GM12878 (cell line): ENCODE results near the gene PHLPP1. TPM values are rescaled to one million over a fixed set of nuclear protein-coding genes. Genes with fewer than 3 reads are reported as not detected.

Experiments
- ATAC-seq: fragments of 200-7000 bp; cut with Tn5 transposase; 3 replicates; pipeline ENCODE4 v1.9.1; 2020; ENCODE audit warnings: mild to moderate bottlenecking, moderate library complexity
- BruUV-seq: library from RNA; stranded (reverse); fragments of 400-500 nt; replicated peaks from 2 replicates; lab custom pipeline; 2021; lab: Mats Ljungman, UMichigan
- CTCF ChIA-PET: fragments of 300-600 bp; sonication (Branson Sonifier 250); formaldehyde crosslinking; extraction: SDS; loops from one replicate; lab custom pipeline; 2021; ENCODE audit warnings: inconsistent platforms; lab: Yijun Ruan, JAX
- POLR2A ChIA-PET: fragments of 350-600 bp; formaldehyde crosslinking; extraction: SDS; loops from one replicate; lab custom pipeline; 2021; ENCODE audit warnings: inconsistent platforms; lab: Charles Lee
- RAD21 ChIA-PET: fragments of 300-600 bp; sonication (Branson Sonifier 250); formaldehyde crosslinking; loops from one replicate; lab custom pipeline; 2023; ENCODE audit warnings: antibody characterized with exemption; ENCODE audit not compliant: unreplicated experiment; lab: Charles Lee
- SMC1A ChIA-PET: fragments of 300-600 bp; sonication (Branson Sonifier 250); formaldehyde crosslinking; loops from one replicate; lab custom pipeline; 2023; ENCODE audit not compliant: unreplicated experiment, uncharacterized antibody; lab: Charles Lee
- DNase-seq: peaks from one replicate; pipeline ENCODE4 v3.0.0-alpha.2; 2011; ENCODE audit warnings: low read depth, low spot score
- FAIRE-seq: peaks from 3 replicates; lab custom pipeline; 2011; peaks lifted over from hg19 to GRCh38; lab: Jason Lieb, UNC
- H2AFZ ChIP-seq: 2 replicates; pipeline ENCODE4 v1.6.0; 2011; ENCODE audit warnings: low read depth, low read length, control low read depth; ENCODE audit not compliant: control insufficient read depth
- H3K27ac ChIP-seq: 2 replicates; pipeline ENCODE4 v1.5.1; 2011; ENCODE audit warnings: control low read depth; ENCODE audit not compliant: control insufficient read depth, insufficient read depth
- H3K27me3 ChIP-seq, 2 experiments: replicated peaks in 1 of 2; 2 replicates each; pipeline versions ENCODE4 v1.6.0 to v1.6.1; 2011; ENCODE audit warnings: low read length in 1 of 2; ENCODE audit not compliant: control insufficient read depth in 2 of 2, insufficient read depth in 2 of 2
- H3K36me3 ChIP-seq, 2 experiments: 2 replicates each; pipeline ENCODE4 v1.5.1; 2011; ENCODE audit warnings: low read length in 1 of 2; ENCODE audit not compliant: control insufficient read depth in 2 of 2, insufficient read depth in 2 of 2
- H3K4me1 ChIP-seq: 2 replicates; pipeline ENCODE4 v1.6.1; 2011; ENCODE audit warnings: mild to moderate bottlenecking, low read length, moderate library complexity, mixed read lengths; ENCODE audit not compliant: control insufficient read depth, insufficient read depth
- H3K4me2 ChIP-seq: 2 replicates; pipeline ENCODE4 v1.6.0; 2011; ENCODE audit warnings: control low read depth; ENCODE audit not compliant: control insufficient read depth, insufficient read depth
- H3K4me3 ChIP-seq: fragments of 200-600 bp; sonication (generic); 2 replicates; pipeline ENCODE4 v1.5.1; 2016
- H3K79me2 ChIP-seq: 2 replicates; pipeline ENCODE4 v1.6.0; 2011; ENCODE audit warnings: low read length; ENCODE audit not compliant: control insufficient read depth, insufficient read depth
- H3K9ac ChIP-seq: 2 replicates; pipeline ENCODE4 v1.8.0; 2011; ENCODE audit warnings: low read length, control low read depth, mixed read lengths; ENCODE audit not compliant: control insufficient read depth, insufficient read depth
- H3K9me3 ChIP-seq: replicated peaks from 3 replicates; pipeline ENCODE4 v1.5.1; 2011; ENCODE audit warnings: mild to moderate bottlenecking, low read length; ENCODE audit not compliant: control insufficient read depth, insufficient read depth
- H4K20me1 ChIP-seq: 2 replicates; pipeline ENCODE4 v1.6.0; 2011; ENCODE audit not compliant: control insufficient read depth, insufficient read depth
- BACH1 ChIP-seq: fragments of 450-650 bp; IDR thresholded peaks from 2 replicates; pipeline ENCODE4 v1.6.1; 2017; ENCODE audit warnings: mild to moderate bottlenecking, borderline replicate concordance
- CUX1 ChIP-seq: IDR thresholded peaks from 2 replicates; pipeline ENCODE4 v1.6.1; 2012; ENCODE audit warnings: improper control_type of control experiment, low read depth, low read length; ENCODE audit not compliant: insufficient replicate concordance
- E4F1 ChIP-seq: fragments of 450-650 bp; IDR thresholded peaks from 2 replicates; pipeline ENCODE4 v1.6.1; 2018; ENCODE audit warnings: borderline replicate concordance, mild to moderate bottlenecking; ENCODE audit not compliant: partially characterized antibody
- JUNB ChIP-seq: IDR thresholded peaks from 2 replicates; pipeline ENCODE4 v1.6.1; 2016; ENCODE audit warnings: antibody characterized with exemption, mild to moderate bottlenecking
- MTA2 ChIP-seq: fragments of 450-650 bp; IDR thresholded peaks from 2 replicates; pipeline ENCODE4 v1.6.1; 2016; ENCODE audit warnings: low read depth, mild to moderate bottlenecking, moderate library complexity
- SREBF1 ChIP-seq: IDR thresholded peaks from 2 replicates; pipeline ENCODE4 v1.6.1; 2012; ENCODE audit warnings: mild to moderate bottlenecking, low read length
- SRF ChIP-seq, 2 experiments: IDR thresholded peaks; 2 replicates each; pipeline ENCODE4 v1.6.1; 2011; ENCODE audit warnings: low read depth in 2 of 2, low read length in 2 of 2, mild to moderate bottlenecking in 1 of 2, moderate library complexity in 1 of 2
- ZBED1 ChIP-seq: IDR thresholded peaks from 2 replicates; pipeline ENCODE4 v1.6.1; 2016; ENCODE audit warnings: borderline replicate concordance
- WGBS: methylation state at CpG from one replicate; pipeline ENCODE4 v1.1.6; 2016; ENCODE audit warnings: low lambda C conversion rate; ENCODE audit not compliant: insufficient replicate concordance, insufficient coverage; ENCODE audit errors: missing lambda C conversion rate; 5-methylcytosine and 5-hydroxymethylcytosine counted together
- in situ Hi-C: fragments of 300-500 bp; cut with MboI; formaldehyde crosslinking; loops from 9 replicates; pipeline ENCODE4 v1.14.3; 2018; ENCODE audit warnings: mixed read lengths
- intact Hi-C: fragments of 100-400 bp; cut with micrococcal nuclease; formaldehyde crosslinking; loops from one replicate; pipeline ENCODE4 v1.14.2; 2022; ENCODE audit not compliant: unreplicated experiment
- polyA plus RNA-seq, 11 experiments: library from polyadenylated mRNA; depleted of rRNA in 4 of 11; unstranded in 6 of 11; stranded (reverse) in 5 of 11; fragments of >200 nt; fragmentation: Nextera tagmentation in 4 of 11; fragmentation: Illumina TruSeq in 1 of 11; extraction: Ambion mirVana in 4 of 11; extraction: Trizol in 1 of 11; gene quantifications; 1 replicate in 1 of 11; 2 replicates in 10 of 11; pipeline versions ENCODE4 v1.2.1 to v1.2.3, GENCODE V29; 2011 to 2016; ENCODE audit warnings: inconsistent platforms in 2 of 11, missing spikeins in 2 of 11, low read depth in 1 of 11
- total RNA-seq, 4 experiments: library from RNA; depleted of rRNA in 3 of 4; stranded (reverse); fragments of >200 nt in 3 of 4; fragmentation: Illumina TruSeq in 1 of 4; extraction: Trizol in 1 of 4; gene quantifications; 2 replicates each; pipeline versions ENCODE4 v1.2.1 to v1.2.3, GENCODE V29; 2013 to 2021

PHLPP1 gene
- total and polyA plus RNA-seq, 10 of the 15 experiments (the other 5 are each of a cell fraction or from before 2014, with no cell fraction given): 0.42 to 7.0 (median 1.9) TPM

- Histone ChIP-seq H3K4me2 (no peak overlapping the region), H4K20me1 (no peaks in the 10 kb centered on the region), H3K27me3 (no peaks in the 10 kb centered on the region), H3K9ac (no peak overlapping the region), H3K4me1 (no peaks in the 10 kb centered on the region), H3K36me3 (no peaks in the 10 kb centered on the region), H2AFZ (no peak overlapping the region), H3K27ac (no peak overlapping the region), H3K4me3 (no peak overlapping the region), H3K79me2 (no peaks in the 10 kb centered on the region), H3K9me3 (peaks cover 10% of the 10 kb centered on the region; the same call in 2 of the 3 replicates)
- intact Hi-C loops: no loop called here
- ChIA-PET SMC1A (no interaction called here), CTCF (no interaction called here), RAD21 (no interaction called here), POLR2A (no interaction called here)
- BruUV-seq: no TSS peak
- TF ChIP-seq JUNB: no peak
- TF ChIP-seq E4F1: no peak
- no peak for TF ChIP-seq CUX1
- no peak for TF ChIP-seq SREBF1
- TF ChIP-seq ZBED1: no peak
- no peak for TF ChIP-seq BACH1
- no peak for TF ChIP-seq MTA2
- TF ChIP-seq SRF (IDR thresholded peaks at IDR 0.05; ENCODE audit: low read depth in 2 of 2, low read length in 2 of 2): no peak
- in situ Hi-C loops: no loop called here
- ATAC-seq (no peak), FAIRE-seq (no peak), DNase-seq (no peak)
- 0% methylated on average over 1 of the region's 1 CpG for WGBS
These were observed 21.7 kb upstream of the PHLPP1 start for GRCh38 chr18:62693659-62694058.
